CD14-positive monocyte (primary cell): ENCODE data around the gene PKIB. TPM values are rescaled to one million over a fixed set of nuclear protein-coding genes. Genes with fewer than 3 reads are reported as not detected.

Experiments
- DNase-seq, 3 donors: peaks; one replicate each; pipeline ENCODE4 v3.0.0-alpha.2; 2011 to 2022
- H2AFZ ChIP-seq: 2 replicates; pipeline ENCODE4 v1.6.0; 2012; ENCODE audit warnings: mild to moderate bottlenecking, low read depth, low read length, inconsistent platforms; ENCODE audit not compliant: insufficient read depth, poor library complexity, severe bottlenecking
- H3K27ac ChIP-seq, 2 donors: 1 replicate in 1 of 2; 2 replicates in 1 of 2; pipeline ENCODE4 v1.5.1; 2012 to 2013; ENCODE audit warnings: low read length in 2 of 2, control low read depth in 1 of 2, inconsistent platforms in 1 of 2, low read depth in 1 of 2, mild to moderate bottlenecking in 1 of 2
- H3K27me3 ChIP-seq, 2 donors: one replicate each; pipeline versions ENCODE4 v1.6.0 to v1.6.1; 2011 to 2013; ENCODE audit warnings: low read length in 2 of 2; ENCODE audit not compliant: control insufficient read depth in 2 of 2, insufficient read depth in 2 of 2
- H3K36me3 ChIP-seq, 2 donors: replicated peaks in 1 of 2; 1 replicate in 1 of 2; 2 replicates in 1 of 2; pipeline versions ENCODE4 v1.5.1 to v1.6.1; 2012 to 2013; ENCODE audit warnings: low read length in 2 of 2, control low read depth in 1 of 2, inconsistent platforms in 1 of 2, mild to moderate bottlenecking in 1 of 2; ENCODE audit not compliant: insufficient read depth in 2 of 2, control insufficient read depth in 1 of 2
- H3K4me1 ChIP-seq, 2 donors: 1 replicate in 1 of 2; 2 replicates in 1 of 2; pipeline versions ENCODE4 v1.5.1 to v1.6.1; 2012 to 2013; ENCODE audit warnings: low read length in 2 of 2, control low read depth in 1 of 2, inconsistent platforms in 1 of 2, mild to moderate bottlenecking in 1 of 2, moderate library complexity in 1 of 2; ENCODE audit not compliant: insufficient read depth in 2 of 2, control insufficient read depth in 1 of 2
- H3K4me2 ChIP-seq: replicated peaks from 2 replicates; pipeline ENCODE3; 2012; ENCODE audit warnings: low read length, moderate library complexity, mild to moderate bottlenecking; ENCODE audit not compliant: poor library complexity, severe bottlenecking; ENCODE audit errors: extremely low read depth
- H3K4me3 ChIP-seq, 3 experiments: fragments of 200-600 bp in 1 of 3; sonication (generic) in 1 of 3; replicated peaks in 1 of 3; 1 replicate in 2 of 3; 2 replicates in 1 of 3; pipeline ENCODE4 v1.5.1; 2011 to 2013; ENCODE audit warnings: low read length in 3 of 3, mild to moderate bottlenecking in 3 of 3, control low read depth in 2 of 3, low read depth in 2 of 3, inconsistent platforms in 1 of 3, moderate library complexity in 1 of 3
- H3K79me2 ChIP-seq: 2 replicates; pipeline ENCODE4 v1.6.0; 2012; ENCODE audit warnings: mild to moderate bottlenecking, control low read depth, inconsistent platforms, low read length, moderate library complexity; ENCODE audit not compliant: insufficient read depth
- H3K9ac ChIP-seq: 2 replicates; pipeline ENCODE4 v1.6.0; 2017; ENCODE audit warnings: low read length, mild to moderate bottlenecking; ENCODE audit not compliant: insufficient read depth, poor library complexity, severe bottlenecking
- H3K9me3 ChIP-seq, 2 donors: replicated peaks in 1 of 2; 1 replicate in 1 of 2; 2 replicates in 1 of 2; pipeline versions ENCODE4 v1.5.1 to v1.6.1; 2012 to 2013; ENCODE audit warnings: low read length in 2 of 2, control low read depth in 1 of 2; ENCODE audit not compliant: control insufficient read depth in 1 of 2, insufficient read depth in 1 of 2
- H4K20me1 ChIP-seq: 2 replicates; pipeline ENCODE4 v1.6.0; 2012; ENCODE audit warnings: mild to moderate bottlenecking, low read length, control low read depth, moderate library complexity; ENCODE audit not compliant: insufficient read depth
- H3K27ac Mint-ChIP-seq, 7 donors: one replicate each; pipeline ENCODE4 v1.8.0; 2020; ENCODE audit warnings: mild to moderate bottlenecking in 7 of 7, mixed read lengths in 7 of 7, moderate library complexity in 6 of 7, inconsistent platforms in 2 of 7
- H3K27me3 Mint-ChIP-seq, 3 donors: one replicate each; pipeline ENCODE4 v1.8.0; 2021 to 2022; ENCODE audit warnings: low read depth in 3 of 3, mild to moderate bottlenecking in 3 of 3, mixed read lengths in 3 of 3, moderate library complexity in 3 of 3, inconsistent platforms in 1 of 3
- H3K36me3 Mint-ChIP-seq, 2 donors: one replicate each; pipeline ENCODE4 v1.8.0; 2020; ENCODE audit warnings: mixed read lengths in 2 of 2, inconsistent platforms in 1 of 2, mild to moderate bottlenecking in 1 of 2
- H3K4me1 Mint-ChIP-seq: one replicate; pipeline ENCODE4 v1.8.0; 2020; ENCODE audit warnings: mild to moderate bottlenecking, mixed read lengths
- H3K4me3 Mint-ChIP-seq, 2 donors: one replicate each; pipeline ENCODE4 v1.8.0; 2020; ENCODE audit warnings: mild to moderate bottlenecking in 2 of 2, mixed read lengths in 2 of 2, moderate library complexity in 1 of 2
- H3K9me3 Mint-ChIP-seq, 7 donors: one replicate each; pipeline ENCODE4 v1.8.0; 2020 to 2022; ENCODE audit warnings: mixed read lengths in 7 of 7, mild to moderate bottlenecking in 6 of 7, moderate library complexity in 6 of 7, inconsistent platforms in 2 of 7
- CTCF ChIP-seq: fragments of 200-600 bp; IDR thresholded peaks from one replicate; pipeline ENCODE4 v1.8.0; 2022; ENCODE audit warnings: antibody characterized with exemption, mild to moderate bottlenecking
- WGBS: methylation state at CpG from one replicate; pipeline ENCODE4 v1.1.5; 2013; ENCODE audit warnings: missing lambda C conversion rate; ENCODE audit not compliant: insufficient coverage; 5-methylcytosine and 5-hydroxymethylcytosine counted together
- intact Hi-C, 2 donors: fragments of 100-400 bp; cut with micrococcal nuclease; formaldehyde crosslinking; loops; one replicate each; pipeline versions ENCODE4 v1.15.0 to v1.15.1; 2023
- polyA plus RNA-seq, 3 donors: library from polyadenylated mRNA; depleted of rRNA in 1 of 3; unstranded in 2 of 3; stranded (reverse) in 1 of 3; fragments of 300-500 nt in 2 of 3; fragments of >200 nt in 1 of 3; fragmentation: Illumina TruSeq in 2 of 3; gene quantifications; 1 replicate in 2 of 3; 2 replicates in 1 of 3; pipeline ENCODE4 v1.2.3, GENCODE V29; 2012 to 2021

PKIB gene
- polyA plus RNA-seq, 3 donors = 1.3 to 2.0 (median 1.4) TPM

DNA sequence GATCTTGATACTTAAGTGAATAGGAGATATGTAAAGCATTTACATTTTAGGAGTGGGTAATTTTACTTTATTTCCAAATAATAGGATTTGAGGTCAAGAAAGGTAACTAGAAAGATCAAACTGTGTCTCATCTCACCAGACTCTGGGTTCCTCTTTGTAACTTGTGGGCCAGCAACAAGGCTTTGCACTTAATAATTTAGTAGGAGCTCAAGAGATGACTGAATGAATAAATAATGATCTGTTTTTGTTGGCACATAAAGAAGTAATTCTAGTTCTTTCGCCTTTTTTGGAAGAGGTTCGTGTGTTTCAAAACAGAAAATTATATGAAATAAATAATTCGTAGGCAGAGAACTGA lies 101.9 kb downstream of the PKIB start:
- Mint-ChIP-seq H3K27me3 (peaks cover 0 to 11% (median 7%) of the 10 kb centered on the region in 3 donors), H3K27ac (peak overlapping the region in 5 of 7 donors; percentile 43 to 88 (median 75)), H3K9me3 (no peaks in the 10 kb centered on the region), H3K4me3 (peak overlapping the region in 1 of 2 donors; percentile 41), H3K4me1 (peaks cover 30% of the 10 kb centered on the region), H3K36me3 (no peaks in the 10 kb centered on the region)
- intact Hi-C loops = loop anchor here in 1 of 2 donors (10.0 kb wide), 1 partner anchor 237 kb away; the partner anchor contains the start of gene SERINC1
- no peaks in the 10 kb centered on the region for H3K79me2 ChIP-seq
- H3K4me1 ChIP-seq = peaks cover 33 to 53% of the 10 kb centered on the region in 2 donors
- H3K27me3 ChIP-seq = no peaks in the 10 kb centered on the region
- H3K36me3 ChIP-seq = no peaks in the 10 kb centered on the region
- H3K9me3 ChIP-seq = no peaks in the 10 kb centered on the region
- H3K9ac ChIP-seq = no peak overlapping the region
- H4K20me1 ChIP-seq = no peaks in the 10 kb centered on the region
- H2AFZ ChIP-seq = no peak overlapping the region
- peak overlapping the region in 1 of 2 donors; percentile 67 for H3K27ac ChIP-seq
- WGBS = 80% methylated on average over 1 of the region's 3 CpGs
- H3K4me3 ChIP-seq = peak overlapping the region in 1 of 3 experiments; percentile 26
- no peak for TF ChIP-seq CTCF
- peak overlapping the region; percentile 45 for H3K4me2 ChIP-seq
- DNase-seq = no peak

- Mint-ChIP-seq H3K36me3 (no peaks in the 10 kb centered on the region), H3K4me1 (peaks cover 36% of the 10 kb centered on the region)
- no peak for TF ChIP-seq CTCF
Observed at GRCh38 chr6:122712448-122713137, 102.4 kb downstream of the PKIB start.

More at GRCh38 chr6:122712448-122713137, 102.4 kb downstream of the PKIB start:
- no peaks in the 10 kb centered on the region for H3K79me2 ChIP-seq
- H4K20me1 ChIP-seq = no peaks in the 10 kb centered on the region
- Mint-ChIP-seq H3K27ac (peak overlapping the region; percentile 43 to 88 (median 72)), H3K9me3 (no peaks in the 10 kb centered on the region), H3K27me3 (peaks cover 0 to 11% (median 7%) of the 10 kb centered on the region in 3 donors), H3K4me3 (peak overlapping the region in 1 of 2 donors; percentile 36)
- H3K36me3 ChIP-seq = no peaks in the 10 kb centered on the region
- no peaks in the 10 kb centered on the region for H3K9me3 ChIP-seq
- intact Hi-C loops = loop anchor here in 1 of 2 donors (10.0 kb wide), 1 partner anchor 238 kb away; the partner anchor contains the start of gene SERINC1
- H2AFZ ChIP-seq = no peak overlapping the region
- WGBS = 60% methylated on average over 1 of the region's 3 CpGs
- no peaks in the 10 kb centered on the region for H3K27me3 ChIP-seq
- DNase-seq = peak; percentile 10 to 32 (median 21)
- H3K9ac ChIP-seq = no peak overlapping the region
- peaks cover 38 to 58% of the 10 kb centered on the region in 2 donors for H3K4me1 ChIP-seq
- peak overlapping the region in 1 of 3 experiments; percentile 26 for H3K4me3 ChIP-seq
- H3K27ac ChIP-seq = peak overlapping the region in 1 of 2 donors; percentile 67
- H3K4me2 ChIP-seq = peak overlapping the region; percentile 45
